B cell (primary cell): ENCODE measurements around the gene MAD1L1.
"Not testable (repeated sequence)": the region's sequence is repeated elsewhere in the genome, so short reads cannot be mapped to it uniquely, and the experiment has no call there.

ENCODE experiments used
- CTCF ChIP-seq: fragments of 200-600 bp; IDR thresholded peaks from one replicate; pipeline ENCODE4 v1.8.0; 2022; ENCODE audit warnings: antibody characterized with exemption, mild to moderate bottlenecking
- EZH2 ChIP-seq: IDR thresholded peaks from 2 replicates; pipeline ENCODE4 v1.6.1; 2012; ENCODE audit warnings: borderline replicate concordance, low read depth, mild to moderate bottlenecking, moderate library complexity, low read length; ENCODE audit not compliant: insufficient read depth, poor library complexity, severe bottlenecking

GRCh38 chr7:2269089-2269990 lies 36.6 kb upstream of the MAD1L1 start:
- TF ChIP-seq CTCF, EZH2: not testable (repeated sequence)
